Activated CD8-positive, alpha-beta memory T cell treated with anti-CD3 and anti-CD28 coated beads for 36 hours (primary cell): Measurements from ENCODE around the gene FXYD1. TPM values are rescaled to one million over a fixed set of nuclear protein-coding genes. Genes with fewer than 3 reads are reported as not detected.

ENCODE experiments used
- CTCF ChIA-PET: fragments of 350-600 bp; sonication (Branson Sonifier 250); formaldehyde crosslinking; loops from one replicate; lab custom pipeline; 2021; ENCODE audit warnings: antibody characterized with exemption; lab: Charles Lee
- POLR2A ChIA-PET: fragments of 350-600 bp; sonication (Branson Sonifier 250); formaldehyde crosslinking; loops from one replicate; lab custom pipeline; 2021; ENCODE audit warnings: antibody characterized with exemption; lab: Charles Lee
- total RNA-seq, 2 experiments: library from RNA; stranded (reverse); gene quantifications; one replicate each; pipeline ENCODE4 v1.2.3, GENCODE V29; 2021

FXYD1 gene
- total RNA-seq, 2 experiments from 2014 or later = not detected

GRCh38 chr19:35150445-35150844, 11.8 kb downstream of the FXYD1 start:
- CTCF ChIA-PET = no interaction called here

GRCh38 chr19:35151273-35152065, 12.8 kb downstream of the FXYD1 start:
- ChIA-PET POLR2A (no interaction called here), CTCF (no interaction called here)

More at GRCh38 chr19:35150445-35150844, 11.8 kb downstream of the FXYD1 start:
- POLR2A ChIA-PET = no interaction called here

- ChIA-PET CTCF (interaction anchor here (1.0 to 3.6 kb wide), 8 partner anchors 8 to 86 kb away, joined by 3 to 30 read pairs (median 4); partner anchors contain the start of gene FXYD7), POLR2A (interaction anchor here (0.6 kb wide), 1 partner anchor 37 kb away, joined by 5 read pairs; no protein-coding TSS in a partner anchor)
Observed at GRCh38 chr19:35153129-35153522, 14.5 kb downstream of the FXYD1 start.

GRCh38 chr19:35153701-35154524, 15.3 kb downstream of the FXYD1 start:
- ChIA-PET POLR2A (interaction anchor here (0.6 to 1.9 kb wide), 5 partner anchors 8 to 86 kb away, joined by 3 to 6 read pairs (median 5); no protein-coding TSS in a partner anchor), CTCF (interaction anchor here (1.0 to 3.6 kb wide), 9 partner anchors 9 to 87 kb away, joined by 3 to 30 read pairs (median 3); partner anchors contain the start of gene FXYD7)

GRCh38 chr19:35154525-35155406, 16.1 kb downstream of the FXYD1 start, which contains the start of gene FXYD5:
Gene FXYD5 (plus strand): TSS chr19:35154735. CDS start chr19:35155551, 816 bp downstream.
- ChIA-PET CTCF (interaction anchor here (1.1 to 3.6 kb wide), 7 partner anchors 9 to 88 kb away, joined by 3 to 30 read pairs (median 5); partner anchors contain the start of gene FXYD7), POLR2A (interaction anchor here (0.6 to 1.9 kb wide), 4 partner anchors 9 to 87 kb away, joined by 4 to 6 read pairs (median 6); no protein-coding TSS in a partner anchor)

- ChIA-PET CTCF (interaction anchor here (3.1 to 3.6 kb wide), 3 partner anchors 8 to 14 kb away, joined by 20 to 30 read pairs (median 20); partner anchors contain the start of gene FXYD7), POLR2A (interaction anchor here (0.6 to 1.9 kb wide), 2 partner anchors 10 to 88 kb away, joined by 4 to 6 read pairs; no protein-coding TSS in a partner anchor)
Observed at GRCh38 chr19:35155441-35155840, 16.8 kb downstream of the FXYD1 start.

- CTCF ChIA-PET = interaction anchor here (3.1 kb wide), 1 partner anchor 7 kb away, joined by 20 read pairs; no protein-coding TSS in a partner anchor
- POLR2A ChIA-PET = no interaction called here
Observed at GRCh38 chr19:35155981-35156672, 17.5 kb downstream of the FXYD1 start.

- ChIA-PET CTCF (interaction anchor here (0.5 kb wide), 1 partner anchor 430 kb away, joined by 3 read pairs; no protein-coding TSS in a partner anchor), POLR2A (no interaction called here)
Observed at GRCh38 chr19:35156673-35157014, 18.0 kb downstream of the FXYD1 start.

- ChIA-PET CTCF (no interaction called here), POLR2A (no interaction called here)
Observed at GRCh38 chr19:35157431-35157830, 18.8 kb downstream of the FXYD1 start.

GRCh38 chr19:35159606-35160005, 21.0 kb downstream of the FXYD1 start:
- ChIA-PET POLR2A (no interaction called here), CTCF (no interaction called here)

- CTCF ChIA-PET = no interaction called here
Observed at GRCh38 chr19:35160629-35161433, 22.2 kb downstream of the FXYD1 start.

GRCh38 chr19:35161434-35161743, 22.8 kb downstream of the FXYD1 start:
- POLR2A ChIA-PET = no interaction called here
- CTCF ChIA-PET = no interaction called here

More at GRCh38 chr19:35160629-35161433, 22.2 kb downstream of the FXYD1 start:
- POLR2A ChIA-PET = no interaction called here

GRCh38 chr19:35162471-35163326, 24.1 kb downstream of the FXYD1 start:
- CTCF ChIA-PET = interaction anchor here (0.6 to 2.9 kb wide), 2 partner anchors 8 to 723 kb away, joined by 3 to 20 read pairs; partner anchors contain the start of gene FXYD5
- POLR2A ChIA-PET = no interaction called here

- CTCF ChIA-PET = interaction anchor here (0.6 to 2.9 kb wide), 2 partner anchors 10 to 907 kb away, joined by 4 to 20 read pairs; partner anchors contain the start of gene FXYD5
- POLR2A ChIA-PET = no interaction called here
Observed at GRCh38 chr19:35164418-35164817, 25.8 kb downstream of the FXYD1 start.

- ChIA-PET CTCF (no interaction called here), POLR2A (no interaction called here)
Observed at GRCh38 chr19:35165200-35166058, 26.8 kb downstream of the FXYD1 start.
